Adipose tissue (tissue), 3 donors: ENCODE results near the gene CDC25A. TPM values are rescaled to one million over a fixed set of nuclear protein-coding genes. Genes with fewer than 3 reads are reported as not detected.
"Not testable (repeated sequence)": the region's sequence is repeated elsewhere in the genome, so short reads cannot be mapped to it uniquely, and the experiment has no call there.

ENCODE experiments used
- H3K27ac ChIP-seq: one replicate; pipeline ENCODE4 v1.5.1; 2013; ENCODE audit warnings: low read depth, low read length
- WGBS, 3 donors: extraction: QIAGEN DNeasy Blood & Tissue Kit; methylation state at CpG; one replicate each; pipeline ENCODE4 v1.1.7; 2013; 5-methylcytosine and 5-hydroxymethylcytosine counted together
- polyA plus RNA-seq, 3 donors: library from polyadenylated mRNA; stranded (reverse); fragments of 200-250 nt; gene quantifications; one replicate each; pipeline ENCODE4 v1.2.3, GENCODE V29; 2013
- donor health status: healthy with polysubstance abuse.
- donor health status: Bipolar disorder and iron deficiency.
- donor health status: healthy.

Gene CDC25A
- polyA plus RNA-seq, 3 donors: 0.17 to 0.79 (median 0.19) TPM

DNA sequence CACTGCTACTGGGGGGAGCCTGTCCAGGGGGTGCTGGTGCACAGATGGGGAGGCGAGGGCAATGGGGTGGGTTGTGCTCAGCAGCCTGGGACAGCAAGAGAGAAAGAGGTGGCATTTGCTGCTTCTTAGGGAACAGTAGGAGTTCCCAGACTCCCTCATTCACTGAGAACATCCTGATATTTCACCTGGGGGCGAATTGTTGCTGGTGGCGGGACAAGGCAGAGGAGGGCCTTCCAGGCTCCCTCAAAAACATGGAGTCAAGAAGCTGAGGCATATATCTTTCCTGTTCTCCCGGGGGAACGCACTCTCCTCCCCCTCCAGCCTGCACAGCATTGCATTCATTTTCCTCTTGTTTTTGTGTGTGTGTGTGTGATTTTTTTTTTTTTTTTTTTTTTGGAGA is 65.7 kb downstream of the CDC25A start:
- 85 to 93% (median 91%) methylated on average over 5 of the region's 5 CpGs for WGBS, 3 donors
- H3K27ac ChIP-seq: no peak overlapping the region

DNA sequence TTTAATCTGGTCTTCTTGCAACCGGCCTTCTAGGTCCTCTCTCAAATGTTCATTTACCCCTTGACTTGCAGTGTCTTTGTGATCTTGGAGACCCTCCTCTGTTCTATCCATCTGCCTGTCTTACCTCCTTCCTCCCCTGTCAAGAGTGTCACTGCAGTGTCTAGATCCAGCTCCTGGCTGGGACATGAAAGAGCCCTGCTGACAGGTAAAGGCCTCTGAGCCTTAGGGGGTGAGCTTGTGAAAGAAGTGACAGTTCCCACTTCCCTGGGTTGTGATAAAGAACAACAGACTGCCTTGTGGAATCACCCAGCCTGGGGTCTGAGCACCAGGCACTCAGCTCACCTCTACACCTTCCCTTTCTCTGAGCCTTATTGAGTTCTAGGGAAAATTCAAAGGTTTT is 68.0 kb downstream of the CDC25A start:
- 95 to 96% (median 96%) methylated on average over 1 of the region's 1 CpG for WGBS, 3 donors
- no peak overlapping the region for H3K27ac ChIP-seq

DNA sequence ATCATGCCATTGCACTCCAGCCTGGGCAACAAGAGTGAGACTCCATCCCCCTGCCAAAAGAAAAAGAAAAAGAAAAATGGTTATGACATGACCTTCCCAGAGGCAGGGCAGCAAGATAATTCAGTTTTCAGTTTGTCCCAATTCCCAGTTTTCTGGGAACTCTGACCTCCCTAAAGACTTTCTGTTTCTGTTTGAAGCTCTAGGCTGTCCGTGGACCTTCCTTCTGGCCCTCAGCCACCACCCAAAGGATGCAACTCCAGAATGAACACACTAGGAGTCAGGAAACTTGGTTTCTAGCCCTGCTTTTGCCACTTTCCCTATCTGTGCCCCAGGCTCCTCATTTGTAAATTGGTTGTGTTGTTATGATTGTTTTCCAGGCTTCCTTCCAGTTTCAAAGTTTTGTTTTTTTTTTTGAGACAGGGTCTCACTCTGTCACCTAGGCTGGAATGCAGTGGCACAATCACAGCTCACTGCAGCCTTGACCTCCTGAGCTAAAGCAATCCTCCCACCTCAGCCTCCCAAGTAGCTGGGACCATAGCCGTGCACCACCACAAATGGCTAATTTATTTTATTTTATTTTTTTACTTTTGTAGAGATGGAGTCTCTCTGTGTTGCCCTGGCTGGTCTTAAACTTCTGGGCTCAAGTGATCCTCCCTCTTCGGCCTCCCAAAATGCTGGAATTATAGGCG is 68.6 kb downstream of the CDC25A start:
- H3K27ac ChIP-seq: no peak overlapping the region
- 67 to 81% (median 75%) methylated on average over 4 of the region's 4 CpGs for WGBS, 3 donors

GRCh38 chr3:48118928-48119327 is 69.3 kb downstream of the CDC25A start:
- H3K27ac ChIP-seq: no peak overlapping the region
- 78 to 86% (median 79%) methylated on average over 8 of the region's 8 CpGs for WGBS, 3 donors

GRCh38 chr3:48118322-48118721 is 69.9 kb downstream of the CDC25A start:
- H3K27ac ChIP-seq: no peak overlapping the region

GRCh38 chr3:48112813-48113212 is 75.4 kb downstream of the CDC25A start:
- WGBS, 3 donors: 74 to 87% (median 86%) methylated on average over 1 of the region's 1 CpG
- no peak overlapping the region for H3K27ac ChIP-seq

More at GRCh38 chr3:48118322-48118721, 69.9 kb downstream of the CDC25A start:
- WGBS, 3 donors: 72 to 82% (median 82%) methylated on average over 7 of the region's 7 CpGs

DNA sequence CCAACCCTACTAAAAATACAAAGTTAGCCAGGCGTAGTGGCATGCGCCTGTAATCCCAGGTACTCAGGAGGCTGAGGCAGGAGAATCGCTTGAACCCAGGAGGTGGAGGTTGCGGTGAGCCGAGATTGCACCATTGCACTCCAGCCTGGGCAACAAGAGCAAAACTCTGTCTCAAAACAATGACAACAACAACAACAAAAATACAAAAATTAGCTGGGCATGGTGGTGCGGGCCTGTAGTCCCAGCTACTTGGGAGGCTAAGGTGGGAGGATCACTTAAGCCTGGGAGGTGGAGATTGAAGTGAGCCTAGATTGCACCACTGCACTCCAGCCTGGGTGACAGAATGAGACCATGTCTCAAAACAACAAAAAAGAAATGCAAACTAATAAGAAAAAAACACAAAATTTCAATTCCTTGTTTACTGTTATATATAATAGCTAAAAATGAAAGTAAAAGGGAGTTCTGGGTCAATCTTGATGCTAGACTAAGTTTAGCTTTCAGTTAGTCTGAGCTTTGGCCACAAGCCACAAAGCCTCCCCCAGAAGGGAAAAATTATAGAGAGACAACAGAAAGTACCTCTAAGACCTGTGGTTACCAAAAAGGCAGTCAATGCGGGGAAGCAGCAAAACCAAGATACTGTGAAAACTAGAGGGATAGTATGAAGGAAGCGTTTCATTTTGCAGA is 76.0 kb downstream of the CDC25A start:
- 73 to 82% (median 74%) methylated on average over 8 of the region's 8 CpGs for WGBS, 3 donors
- H3K27ac ChIP-seq: not testable (repeated sequence)

DNA sequence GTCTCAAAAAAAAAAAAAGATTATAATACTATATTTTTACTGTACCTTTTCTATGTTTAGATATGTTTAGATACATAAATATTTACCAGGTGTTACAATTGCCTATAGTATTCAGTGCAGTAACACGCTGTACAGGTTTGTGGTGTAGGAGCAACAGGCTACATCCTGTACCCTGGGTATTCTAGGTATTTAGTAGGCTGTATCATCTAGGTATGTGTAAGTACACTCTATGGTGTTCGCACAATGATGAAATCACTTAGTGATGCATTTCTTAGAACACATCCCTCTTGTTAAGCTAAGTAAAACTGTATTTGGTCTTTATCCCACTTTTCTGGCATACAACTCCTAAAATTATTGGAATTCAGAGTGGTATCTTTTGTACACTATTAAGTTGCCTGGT is 77.8 kb downstream of the CDC25A start:
- H3K27ac ChIP-seq: no peak overlapping the region
- 96 to 100% (median 100%) methylated on average over 2 of the region's 2 CpGs for WGBS, 3 donors

GRCh38 chr3:48107227-48107626 is 81.0 kb downstream of the CDC25A start:
- WGBS, 3 donors: 75 to 95% (median 90%) methylated on average over 3 of the region's 3 CpGs
- no peak overlapping the region for H3K27ac ChIP-seq

Other genes with a start within 250 kb of the CDC25A start
- 100 to 1,000 TPM in 2 of 3 donors, 10 to 100 TPM in 1; 46.3 to 186 (median 107) TPM for gene MAP4, start 172.0 kb downstream of the CDC25A start, polyA plus RNA-seq
- gene CAMP, start 35.1 kb upstream of the CDC25A start, polyA plus RNA-seq: 1 to 10 TPM in 1 of 3 donors, under 1 TPM in 1, not detected in 1; 0.88 to 2.5 TPM
- 1 to 10 TPM; 2.6 to 7.2 (median 4.3) TPM for gene ZNF589, start 52.7 kb upstream of the CDC25A start, polyA plus RNA-seq
- 10 to 100 TPM; 12.1 to 18.2 (median 15.1) TPM for gene NME6, start 113.0 kb upstream of the CDC25A start, polyA plus RNA-seq
- gene SPINK8, start 145.2 kb upstream of the CDC25A start, polyA plus RNA-seq: not detected
- 1 to 10 TPM in 1 of 3 donors, not detected in 2; 1.5 TPM for gene FBXW12, start 183.8 kb upstream of the CDC25A start, polyA plus RNA-seq
- 10 to 100 TPM; 31.2 to 51.0 (median 35.4) TPM for gene PLXNB1, start 241.7 kb upstream of the CDC25A start, polyA plus RNA-seq